Measurements from ENCODE around the gene NPM1. TPM values are rescaled to one million over a fixed set of nuclear protein-coding genes. Genes with fewer than 3 reads are reported as not detected.
"Not testable (repeated sequence)": the region's sequence is repeated elsewhere in the genome, so short reads cannot be mapped to it uniquely, and the experiment has no call there.

The NPM1 gene
- total RNA-seq, 1 experiment from 2014 or later: 4,548 TPM

DNA sequence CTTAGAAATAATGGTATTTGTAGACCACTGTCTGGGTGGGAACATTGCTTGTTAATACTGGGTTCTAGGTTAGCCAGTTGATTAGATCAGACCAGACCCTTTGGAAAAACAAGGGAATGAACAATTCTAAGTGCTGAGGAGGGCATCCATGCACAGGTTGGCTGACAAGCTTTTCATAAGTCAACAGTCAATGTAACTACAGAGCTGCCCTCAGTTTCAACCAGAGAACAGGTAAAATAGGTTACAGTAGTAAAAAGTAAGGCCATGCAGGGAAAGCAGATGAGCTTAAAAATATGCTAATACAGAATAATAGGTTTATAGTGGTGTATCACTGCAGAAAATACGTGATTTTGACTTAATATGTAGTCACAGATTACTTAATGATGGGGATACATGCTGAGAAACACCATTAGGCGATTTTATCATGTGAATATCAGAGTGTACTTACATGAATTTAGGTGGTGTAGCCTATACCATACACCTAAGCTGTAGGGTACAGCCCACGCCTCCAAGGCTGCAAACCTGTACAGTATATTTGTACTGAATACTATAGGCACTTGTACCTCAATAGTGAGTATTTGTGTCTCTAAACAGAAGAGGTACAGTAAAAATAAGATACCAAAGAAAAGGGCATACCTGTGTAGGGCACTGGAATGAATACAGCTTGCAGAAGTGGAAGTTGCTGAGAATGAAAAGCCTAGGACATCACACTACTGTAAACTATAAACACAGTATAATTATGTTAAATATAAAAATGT, 25.7 kb downstream of the NPM1 start:
- H3K4me3 Mint-ChIP-seq (ENCODE audit: unreplicated experiment): no peak overlapping the region
- no peak for DNase-seq (ENCODE audit: unreplicated experiment)
- H3K27ac Mint-ChIP-seq (ENCODE audit: low read depth, unreplicated experiment): no peak overlapping the region
- BruUV-seq (replicated peaks): no TSS peak
- peaks cover 24% of the 10 kb centered on the region for H3K4me1 Mint-ChIP-seq (ENCODE audit: insufficient read depth, unreplicated experiment)
- no peaks in the 10 kb centered on the region for H3K9me3 Mint-ChIP-seq (ENCODE audit: unreplicated experiment)
- H3K27me3 Mint-ChIP-seq (ENCODE audit: insufficient read depth, unreplicated experiment): no peaks in the 10 kb centered on the region
- ChIA-PET POLR2A (interaction anchor here (0.7 to 4.5 kb wide), 5 partner anchors 8 to 843 kb away, joined by 3 to 29 read pairs (median 3); partner anchors contain the start of gene NPM1), CTCF (interaction anchor here (0.6 to 3.3 kb wide), 7 partner anchors 9 to 1001 kb away, joined by 3 to 23 read pairs (median 3); no protein-coding TSS in a partner anchor)
- peaks cover 99% of the 10 kb centered on the region for H3K36me3 Mint-ChIP-seq (ENCODE audit: insufficient read depth, unreplicated experiment)
- intact Hi-C loops (cut with micrococcal nuclease): loop anchor here (10.0 kb wide), 1 partner anchor 591 kb away; the partner anchor contains the start of gene FBXW11
- TF ChIP-seq, protein P1, sequence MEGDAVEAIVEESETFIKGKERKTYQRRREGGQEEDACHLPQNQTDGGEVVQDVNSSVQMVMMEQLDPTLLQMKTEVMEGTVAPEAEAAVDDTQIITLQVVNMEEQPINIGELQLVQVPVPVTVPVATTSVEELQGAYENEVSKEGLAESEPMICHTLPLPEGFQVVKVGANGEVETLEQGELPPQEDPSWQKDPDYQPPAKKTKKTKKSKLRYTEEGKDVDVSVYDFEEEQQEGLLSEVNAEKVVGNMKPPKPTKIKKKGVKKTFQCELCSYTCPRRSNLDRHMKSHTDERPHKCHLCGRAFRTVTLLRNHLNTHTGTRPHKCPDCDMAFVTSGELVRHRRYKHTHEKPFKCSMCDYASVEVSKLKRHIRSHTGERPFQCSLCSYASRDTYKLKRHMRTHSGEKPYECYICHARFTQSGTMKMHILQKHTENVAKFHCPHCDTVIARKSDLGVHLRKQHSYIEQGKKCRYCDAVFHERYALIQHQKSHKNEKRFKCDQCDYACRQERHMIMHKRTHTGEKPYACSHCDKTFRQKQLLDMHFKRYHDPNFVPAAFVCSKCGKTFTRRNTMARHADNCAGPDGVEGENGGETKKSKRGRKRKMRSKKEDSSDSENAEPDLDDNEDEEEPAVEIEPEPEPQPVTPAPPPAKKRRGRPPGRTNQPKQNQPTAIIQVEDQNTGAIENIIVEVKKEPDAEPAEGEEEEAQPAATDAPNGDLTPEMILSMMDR (IDR thresholded peaks at IDR 0.05; ENCODE audit: unreplicated experiment): no peak

DNA sequence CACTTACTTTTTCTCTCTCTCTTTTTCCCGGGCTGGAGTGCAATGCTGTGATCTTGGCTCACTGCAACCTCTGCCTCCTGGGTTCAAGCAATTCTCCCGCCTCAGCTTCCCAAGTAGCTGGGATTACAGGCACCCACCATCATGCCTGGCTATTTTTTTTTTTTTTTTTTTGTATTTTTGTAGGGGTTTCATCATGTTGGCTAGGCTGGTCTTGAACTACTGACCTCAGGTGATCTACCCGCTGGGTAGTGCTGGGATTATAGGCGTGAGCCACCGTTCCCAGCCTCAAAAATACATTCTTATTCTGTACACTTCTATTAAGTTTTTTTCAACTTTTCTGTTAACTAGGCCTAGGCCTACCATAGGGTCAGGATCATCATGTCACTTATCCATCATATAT, 26.3 kb downstream of the NPM1 start:
- not testable (repeated sequence) for H3K4me3 Mint-ChIP-seq (ENCODE audit: unreplicated experiment); H3K27me3 Mint-ChIP-seq (ENCODE audit: insufficient read depth, unreplicated experiment); H3K9me3 Mint-ChIP-seq (ENCODE audit: unreplicated experiment); DNase-seq (ENCODE audit: unreplicated experiment); BruUV-seq (replicated peaks); H3K27ac Mint-ChIP-seq (ENCODE audit: low read depth, unreplicated experiment)
- intact Hi-C loops (cut with micrococcal nuclease): loop anchor here (10.0 kb wide), 1 partner anchor 591 kb away; the partner anchor contains the start of gene FBXW11
- peaks cover 99% of the 10 kb centered on the region for H3K36me3 Mint-ChIP-seq (ENCODE audit: insufficient read depth, unreplicated experiment)
- POLR2A ChIA-PET: interaction anchor here (0.7 to 4.5 kb wide), 4 partner anchors 9 to 25 kb away, joined by 3 to 29 read pairs (median 4); partner anchors contain the start of gene NPM1
- peaks cover 25% of the 10 kb centered on the region for H3K4me1 Mint-ChIP-seq (ENCODE audit: insufficient read depth, unreplicated experiment)
- CTCF ChIA-PET: interaction anchor here (0.6 to 3.3 kb wide), 7 partner anchors 8 to 1000 kb away, joined by 3 to 23 read pairs (median 3); no protein-coding TSS in a partner anchor

DNA sequence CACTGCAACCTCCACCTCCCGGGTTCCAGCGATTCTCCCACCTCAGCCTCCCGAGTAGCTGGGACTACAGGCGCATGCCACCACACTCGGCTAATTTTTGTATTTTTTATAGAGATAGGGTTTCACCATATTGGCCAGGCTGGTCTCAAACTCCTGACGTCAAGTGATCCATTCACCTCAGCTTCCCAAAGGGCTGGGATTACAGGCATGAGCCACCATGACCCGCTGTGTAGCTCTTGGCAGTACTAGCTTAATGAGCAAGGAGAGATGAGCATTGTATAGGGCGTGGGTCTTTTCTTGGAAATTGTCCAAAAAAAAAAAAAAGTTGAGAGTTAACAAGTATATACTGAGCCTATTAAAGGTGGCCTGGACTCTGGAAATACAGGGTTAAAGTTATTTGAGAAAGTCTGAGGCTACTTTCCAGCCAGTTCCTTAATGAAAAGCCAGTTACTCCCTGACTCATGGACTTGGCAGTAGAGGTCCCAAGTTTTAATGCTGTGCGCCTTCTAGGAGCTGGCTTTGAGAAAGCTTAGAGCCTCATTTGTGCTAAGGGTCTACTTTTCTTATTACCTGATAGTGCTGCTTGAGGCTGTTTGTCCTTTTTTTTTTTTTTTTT, 27.6 kb downstream of the NPM1 start:
- no peaks in the 10 kb centered on the region for H3K27me3 Mint-ChIP-seq (ENCODE audit: insufficient read depth, unreplicated experiment)
- peaks cover 25% of the 10 kb centered on the region for H3K4me1 Mint-ChIP-seq (ENCODE audit: insufficient read depth, unreplicated experiment)
- H3K4me3 Mint-ChIP-seq (ENCODE audit: unreplicated experiment): no peak overlapping the region
- TF ChIP-seq, protein P1 (IDR thresholded peaks at IDR 0.05; ENCODE audit: unreplicated experiment): no peak
- ChIA-PET POLR2A (interaction anchor here (0.7 to 4.5 kb wide), 6 partner anchors 9 to 592 kb away, joined by 3 to 29 read pairs (median 4); partner anchors contain the start of genes FBXW11 and NPM1), CTCF (interaction anchor here (0.6 to 3.3 kb wide), 12 partner anchors 19 to 644 kb away, joined by 3 to 23 read pairs (median 3); no protein-coding TSS in a partner anchor)
- no peak overlapping the region for H3K27ac Mint-ChIP-seq (ENCODE audit: low read depth, unreplicated experiment)
- H3K36me3 Mint-ChIP-seq (ENCODE audit: insufficient read depth, unreplicated experiment): peaks cover 87% of the 10 kb centered on the region
- intact Hi-C loops (cut with micrococcal nuclease): loop anchor here (5.0 to 10.0 kb wide), 2 partner anchors 232 to 590 kb away; partner anchors contain the start of gene FBXW11
- peak; percentile 65 for DNase-seq (ENCODE audit: unreplicated experiment)
- no TSS peak for BruUV-seq (replicated peaks)
- no peaks in the 10 kb centered on the region for H3K9me3 Mint-ChIP-seq (ENCODE audit: unreplicated experiment)

DNA sequence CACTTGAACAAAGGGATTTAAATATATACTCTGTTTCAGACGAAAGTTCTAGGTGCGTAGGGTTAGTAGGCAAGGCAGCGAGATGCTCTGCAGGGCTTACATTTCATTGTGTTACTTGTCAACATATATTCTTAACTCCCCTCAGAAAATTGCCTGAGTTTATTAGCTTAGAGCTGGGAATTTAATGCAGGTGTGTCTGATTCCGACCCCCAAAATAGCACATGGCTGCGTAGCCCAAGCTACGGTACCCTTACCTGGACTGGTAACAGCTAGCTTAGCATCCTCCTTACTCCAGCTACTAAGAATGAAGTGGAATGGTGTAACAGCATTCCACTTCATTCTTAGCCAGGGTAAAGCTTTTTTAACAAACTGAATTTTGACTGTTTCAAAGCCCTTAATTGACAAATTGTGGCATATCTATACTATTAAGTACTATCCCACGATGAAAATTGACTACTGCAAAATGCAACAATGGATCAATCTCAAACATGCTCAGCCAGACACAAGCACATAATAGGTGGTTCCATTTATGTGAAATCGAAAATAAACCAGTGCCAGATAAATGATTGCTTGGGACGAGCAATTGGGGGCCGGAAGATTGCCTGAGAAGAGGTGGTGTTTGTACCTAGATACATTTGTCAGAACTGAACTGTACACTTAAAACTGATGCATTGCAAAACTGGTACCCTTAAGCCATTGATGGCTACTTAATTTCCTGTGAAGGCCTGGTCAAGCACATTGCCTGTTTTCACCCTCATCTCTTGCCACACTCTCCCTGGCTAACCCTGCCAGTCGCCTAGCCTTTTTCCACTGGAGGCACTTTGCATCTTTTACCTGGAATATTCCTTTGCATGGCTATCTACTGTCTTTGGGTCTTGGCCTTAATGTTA, 28.8 kb downstream of the NPM1 start:
- ChIA-PET CTCF (interaction anchor here (0.6 to 3.3 kb wide), 6 partner anchors 105 to 1076 kb away, joined by 3 to 23 read pairs (median 4); no protein-coding TSS in a partner anchor), POLR2A (interaction anchor here (0.7 to 4.5 kb wide), 3 partner anchors 8 to 28 kb away, joined by 3 to 29 read pairs (median 5); partner anchors contain the start of gene NPM1)
- Mint-ChIP-seq H3K27me3 (ENCODE audit: insufficient read depth, unreplicated experiment) (no peaks in the 10 kb centered on the region), H3K27ac (ENCODE audit: low read depth, unreplicated experiment) (no peak overlapping the region), H3K9me3 (ENCODE audit: unreplicated experiment) (no peaks in the 10 kb centered on the region), H3K36me3 (ENCODE audit: insufficient read depth, unreplicated experiment) (peaks cover 75% of the 10 kb centered on the region), H3K4me1 (ENCODE audit: insufficient read depth, unreplicated experiment) (peaks cover 34% of the 10 kb centered on the region), H3K4me3 (ENCODE audit: unreplicated experiment) (no peak overlapping the region)
- TF ChIP-seq, protein P1 (IDR thresholded peaks at IDR 0.05; ENCODE audit: unreplicated experiment): no peak
- TSS peak; percentile 1 for BruUV-seq (replicated peaks)
- no peak for DNase-seq (ENCODE audit: unreplicated experiment)
- intact Hi-C loops (cut with micrococcal nuclease): loop anchor here (5.0 to 10.0 kb wide), 2 partner anchors 231 to 588 kb away; partner anchors contain the start of gene FBXW11
